K562 (cell line): Measurements from ENCODE around the gene C19orf47. TPM values are rescaled to one million over a fixed set of nuclear protein-coding genes. Genes with fewer than 3 reads are reported as not detected.
"Not testable (repeated sequence)": the region's sequence is repeated elsewhere in the genome, so short reads cannot be mapped to it uniquely, and the experiment has no call there.

Source experiments
- ATAC-seq: fragments of 200-7000 bp; cut with Tn5 transposase; 3 replicates; pipeline ENCODE4 v1.9.1; 2020; ENCODE audit warnings: moderate library complexity
- BruUV-seq: library from RNA; stranded (reverse); fragments of 400-500 nt; replicated peaks from 2 replicates; lab custom pipeline; 2021; lab: Mats Ljungman, UMichigan
- CTCF ChIA-PET: fragments of 300-600 bp; formaldehyde crosslinking; extraction: SDS; loops from one replicate; lab custom pipeline; 2021; ENCODE audit warnings: low intra/inter-chr PET ratio; lab: Yijun Ruan, JAX
- POLR2A ChIA-PET: fragments of 300-600, 350-650 bp; sonication (Branson Sonifier 250); formaldehyde crosslinking; extraction: SDS; loops from one replicate; lab custom pipeline; 2021; ENCODE audit warnings: antibody characterized with exemption, inconsistent platforms; lab: Yijun Ruan, JAX
- DNase-seq, 4 experiments: peaks; one replicate each; pipeline versions ENCODE4 v3.0.0 to v3.0.0-alpha.2; 2011 to 2018; ENCODE audit warnings: low spot score in 3 of 4, mixed read lengths in 3 of 4; ENCODE audit errors: extremely low read depth in 1 of 4
- FAIRE-seq: peaks from 2 replicates; lab custom pipeline; 2011; peaks lifted over from hg19 to GRCh38; lab: Jason Lieb, UNC
- H2AFZ ChIP-seq: 2 replicates; pipeline ENCODE4 v1.6.0; 2011; ENCODE audit warnings: low read depth, low read length, control low read depth, inconsistent platforms
- H3K27ac ChIP-seq: fragments of 200-600 bp; 3 replicates; pipeline ENCODE4 v1.8.0; 2011; ENCODE audit warnings: low read depth, mild to moderate bottlenecking, control low read depth, inconsistent platforms, low read length, moderate library complexity, mixed read lengths; ENCODE audit errors: extremely low read depth
- H3K27me3 ChIP-seq, 2 experiments: fragments of 300-600 bp in 1 of 2; 2 replicates in 1 of 2; 3 replicates in 1 of 2; pipeline versions ENCODE4 v1.6.0 to v1.8.0; 2011; ENCODE audit warnings: inconsistent platforms in 2 of 2, low read length in 2 of 2, mild to moderate bottlenecking in 1 of 2, mixed read lengths in 1 of 2, moderate library complexity in 1 of 2; ENCODE audit not compliant: control insufficient read depth in 2 of 2, insufficient read depth in 2 of 2
- H3K36me3 ChIP-seq: fragments of 300-600 bp; 3 replicates; pipeline ENCODE4 v1.8.0; 2011; ENCODE audit warnings: mild to moderate bottlenecking, low read length, inconsistent platforms; ENCODE audit not compliant: control insufficient read depth, insufficient read depth
- H3K4me1 ChIP-seq, 2 experiments: fragments of 200-600 bp in 1 of 2; replicated peaks in 1 of 2; 2 replicates in 1 of 2; 3 replicates in 1 of 2; pipeline versions ENCODE4 v1.5.1 to v1.8.0; 2011; ENCODE audit warnings: inconsistent platforms in 2 of 2, low read length in 2 of 2, mild to moderate bottlenecking in 1 of 2, mixed read lengths in 1 of 2, moderate library complexity in 1 of 2; ENCODE audit not compliant: control insufficient read depth in 2 of 2, insufficient read depth in 2 of 2
- H3K4me2 ChIP-seq: 2 replicates; pipeline ENCODE4 v1.6.1; 2011; ENCODE audit warnings: low read length, control low read depth, inconsistent platforms, mixed read lengths; ENCODE audit not compliant: insufficient read depth
- H3K4me3 ChIP-seq: fragments of 200-600 bp; sonication (generic), shearing (Covaris generic); 2 replicates; pipeline ENCODE4 v1.5.1; 2016; ENCODE audit warnings: control low read depth, inconsistent platforms
- H3K79me2 ChIP-seq: fragments of 200-600 bp; 3 replicates; pipeline ENCODE4 v1.8.0; 2011; ENCODE audit warnings: low read length, inconsistent platforms; ENCODE audit not compliant: control insufficient read depth, insufficient read depth
- H3K9ac ChIP-seq, 2 experiments: 2 replicates each; pipeline versions ENCODE4 v1.6.0 to v1.6.1; 2011; ENCODE audit warnings: low read depth in 2 of 2, low read length in 2 of 2, control low read depth in 1 of 2, inconsistent platforms in 1 of 2, mild to moderate bottlenecking in 1 of 2, mixed read lengths in 1 of 2; ENCODE audit not compliant: insufficient read depth in 1 of 2
- H3K9me1 ChIP-seq: one replicate; pipeline ENCODE4 v1.6.0; 2011; ENCODE audit warnings: inconsistent platforms, mild to moderate bottlenecking, low read length, moderate library complexity; ENCODE audit not compliant: control insufficient read depth, insufficient read depth
- H3K9me3 ChIP-seq: replicated peaks from 2 replicates; pipeline ENCODE4 v1.5.1; 2011; ENCODE audit warnings: low read depth, low read length, inconsistent platforms; ENCODE audit not compliant: control insufficient read depth, insufficient read depth
- H4K20me1 ChIP-seq: replicated peaks from 2 replicates; pipeline ENCODE4 v1.6.1; 2011; ENCODE audit warnings: low read length, inconsistent platforms, mixed read lengths; ENCODE audit not compliant: control insufficient read depth, insufficient read depth
- BRD9 ChIP-seq: fragments of 450-650 bp; IDR thresholded peaks from 2 replicates; pipeline ENCODE4 v1.6.1; 2018; ENCODE audit warnings: low read depth; ENCODE audit not compliant: partially characterized antibody
- KDM4B ChIP-seq, 2 experiments: fragments of 450-650 bp in 1 of 2; sonication (generic) in 1 of 2; IDR thresholded peaks; 2 replicates each; pipeline ENCODE4 v1.6.1; 2016 to 2017; ENCODE audit warnings: borderline replicate concordance in 2 of 2, antibody characterized with exemption in 1 of 2, low read depth in 1 of 2, mild to moderate bottlenecking in 1 of 2
- POLR2AphosphoS5 ChIP-seq: IDR thresholded peaks from 2 replicates; pipeline ENCODE4 v1.6.1; 2011; ENCODE audit warnings: mild to moderate bottlenecking, low read depth, low read length, moderate library complexity; ENCODE audit not compliant: control insufficient read depth, insufficient read depth
- SNRNP70 ChIP-seq: fragments of 200-400 bp; formaldehyde crosslinking; optimal IDR thresholded peaks from 2 replicates; pipeline ENCODE3; 2017; ENCODE audit warnings: low read depth, low read length
- TEAD4 ChIP-seq, 2 experiments: sonication (generic) in 1 of 2; formaldehyde crosslinking in 1 of 2; IDR thresholded peaks; 2 replicates each; pipeline versions ENCODE4 v1.6.1 to v1.8.0; 2012 to 2022; ENCODE audit warnings: borderline replicate concordance in 1 of 2, inconsistent platforms in 1 of 2, low read length in 1 of 2, mild to moderate bottlenecking in 1 of 2, missing genetic modification reagents in 1 of 2
- WGBS: fragments of 100-300 bp; shearing (Covaris generic); methylation state at CpG from one replicate; pipeline ENCODE4 v1.1.6; 2016; ENCODE audit warnings: low coverage, mixed read lengths; ENCODE audit not compliant: insufficient coverage; ENCODE audit errors: missing lambda C conversion rate; 5-methylcytosine and 5-hydroxymethylcytosine counted together
- in situ Hi-C: fragments of 300-500 bp; cut with MboI; formaldehyde crosslinking; loops from 4 replicates; pipeline ENCODE4 v1.15.0; 2018; ENCODE audit warnings: inconsistent platforms, mixed read lengths
- intact Hi-C: fragments of 100-400 bp; cut with micrococcal nuclease; formaldehyde crosslinking; loops from 2 replicates; pipeline ENCODE4 v1.14.2; 2022
- polyA plus RNA-seq, 8 experiments: library from polyadenylated mRNA; depleted of rRNA in 4 of 8; stranded (reverse) in 5 of 8; unstranded in 3 of 8; fragments of >200 nt; fragmentation: Nextera tagmentation in 2 of 8; fragmentation: Illumina TruSeq in 1 of 8; extraction: Ambion mirVana in 2 of 8; extraction: Trizol in 1 of 8; gene quantifications; 2 replicates each; pipeline versions ENCODE4 v1.2.1 to v1.2.3, GENCODE V29; 2011 to 2014; ENCODE audit warnings: inconsistent platforms in 1 of 8, missing spikeins in 1 of 8
- total RNA-seq, 7 experiments: library from RNA; depleted of rRNA in 6 of 7; stranded (reverse); fragments of >200 nt in 6 of 7; fragmentation: Illumina TruSeq in 2 of 7; extraction: Trizol in 2 of 7; gene quantifications; 2 replicates each; pipeline versions ENCODE4 v1.2.1 to v1.2.3, GENCODE V29; 2011 to 2021; ENCODE audit warnings: low replicate concordance in 1 of 7
- TF ChIP-seq, protein P1 (sequence below): fragments of 450-650 bp; IDR thresholded peaks from 2 replicates; pipeline ENCODE4 v1.6.1; 2016; ENCODE audit warnings: borderline replicate concordance

C19orf47 gene
- total and polyA plus RNA-seq, 9 of the 15 experiments (the other 6 are each of a cell fraction or from before 2014, with no cell fraction given) = 0.08 to 26.1 (median 14.7) TPM

DNA sequence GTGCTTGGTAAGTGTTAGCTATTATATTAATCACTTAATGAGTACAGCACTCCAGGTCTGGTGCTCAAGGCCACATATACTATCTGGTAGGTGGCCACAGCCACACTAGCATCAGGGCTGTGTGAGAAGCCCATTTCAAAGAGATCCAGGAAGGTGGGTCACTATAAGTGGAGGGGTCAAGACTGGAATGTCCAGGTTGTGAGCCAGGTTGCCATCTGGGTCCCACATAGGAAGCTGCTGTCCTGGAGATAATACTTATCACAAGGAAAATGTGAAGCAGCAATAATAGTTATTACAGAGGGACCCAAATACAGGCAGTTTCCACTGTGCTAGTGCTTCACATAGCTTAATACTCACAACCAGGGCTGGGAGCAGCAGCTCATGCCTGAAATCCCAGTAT lies 13.1 kb downstream of the C19orf47 start:
- ChIA-PET POLR2A (interaction anchor here (0.6 to 1.9 kb wide), 3 partner anchors 13 to 189 kb away, joined by 3 to 5 read pairs (median 3); partner anchors contain the start of genes C19orf47 and PLD3), CTCF (no interaction called here)
- Histone ChIP-seq H3K9ac (no peak overlapping the region), H3K4me2 (no peak overlapping the region), H4K20me1 (no peaks in the 10 kb centered on the region; the same call in 1 of the 2 replicates), H3K4me3 (no peak overlapping the region), H3K36me3 (peaks cover 71% of the 10 kb centered on the region), H3K27ac (no peak overlapping the region), H2AFZ (no peak overlapping the region), H3K9me1 (peaks cover 3% of the 10 kb centered on the region), H3K27me3 (no peaks in the 10 kb centered on the region), H3K79me2 (peaks cover 12% of the 10 kb centered on the region), H3K9me3 (no peaks in the 10 kb centered on the region), H3K4me1 (peaks cover 0 to 9% of the 10 kb centered on the region in 2 experiments; a peak in 2 of 5 replicates)
- FAIRE-seq (no peak), DNase-seq (no peak), ATAC-seq (no peak)
- intact Hi-C loops (no loop called here), in situ Hi-C loops (no loop called here)
- TF ChIP-seq KDM4B (IDR thresholded peaks at IDR 0.05; ENCODE audit: borderline replicate concordance in 2 of 2, low read depth in 1 of 2) = no peak
- no peak for TF ChIP-seq POLR2AphosphoS5
- no peak for TF ChIP-seq BRD9
- no peak for TF ChIP-seq SNRNP70
- TF ChIP-seq TEAD4 (IDR thresholded peaks at IDR 0.05; ENCODE audit: low read length) = peak; percentile 29; the same call in 1 of the 2 replicates
- TF ChIP-seq TEAD4 (CRISPR knock-in tag; IDR thresholded peaks at IDR 0.05; ENCODE audit: borderline replicate concordance) = no peak
- TF ChIP-seq, protein P1, sequence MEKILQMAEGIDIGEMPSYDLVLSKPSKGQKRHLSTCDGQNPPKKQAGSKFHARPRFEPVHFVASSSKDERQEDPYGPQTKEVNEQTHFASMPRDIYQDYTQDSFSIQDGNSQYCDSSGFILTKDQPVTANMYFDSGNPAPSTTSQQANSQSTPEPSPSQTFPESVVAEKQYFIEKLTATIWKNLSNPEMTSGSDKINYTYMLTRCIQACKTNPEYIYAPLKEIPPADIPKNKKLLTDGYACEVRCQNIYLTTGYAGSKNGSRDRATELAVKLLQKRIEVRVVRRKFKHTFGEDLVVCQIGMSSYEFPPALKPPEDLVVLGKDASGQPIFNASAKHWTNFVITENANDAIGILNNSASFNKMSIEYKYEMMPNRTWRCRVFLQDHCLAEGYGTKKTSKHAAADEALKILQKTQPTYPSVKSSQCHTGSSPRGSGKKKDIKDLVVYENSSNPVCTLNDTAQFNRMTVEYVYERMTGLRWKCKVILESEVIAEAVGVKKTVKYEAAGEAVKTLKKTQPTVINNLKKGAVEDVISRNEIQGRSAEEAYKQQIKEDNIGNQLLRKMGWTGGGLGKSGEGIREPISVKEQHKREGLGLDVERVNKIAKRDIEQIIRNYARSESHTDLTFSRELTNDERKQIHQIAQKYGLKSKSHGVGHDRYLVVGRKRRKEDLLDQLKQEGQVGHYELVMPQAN = no peak
- no TSS peak for BruUV-seq

DNA sequence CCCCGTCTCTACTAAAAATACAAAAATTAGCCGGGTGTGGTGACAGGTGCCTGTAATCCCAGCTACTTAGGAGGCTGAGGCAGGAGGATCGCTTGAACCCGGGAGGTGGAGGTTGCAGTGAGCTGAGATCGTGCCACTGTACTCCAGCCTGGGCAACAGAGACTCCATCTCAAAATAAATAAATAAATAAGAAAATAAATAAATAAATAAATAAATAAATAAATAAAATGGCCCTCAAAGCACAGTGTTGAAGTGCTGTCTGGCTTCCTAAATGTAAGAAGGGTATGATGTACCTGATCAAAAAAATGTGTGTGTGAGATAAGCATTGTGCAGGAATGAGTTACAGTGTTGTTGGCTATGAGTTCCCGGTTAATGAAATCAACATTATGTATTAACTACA lies 15.1 kb downstream of the C19orf47 start:
- POLR2A ChIA-PET = interaction anchor here (0.6 kb wide), 1 partner anchor 32 kb away, joined by 3 read pairs; no protein-coding TSS in a partner anchor
- in situ Hi-C loops = not testable (repeated sequence)

More for the DNA sequence above, 15.1 kb downstream of the C19orf47 start:
- H2AFZ ChIP-seq, H3K27me3 ChIP-seq, ATAC-seq, H3K4me3 ChIP-seq, DNase-seq, FAIRE-seq, CTCF ChIA-PET, H3K9ac ChIP-seq, H3K9me1 ChIP-seq, H3K79me2 ChIP-seq, H3K27ac ChIP-seq, H4K20me1 ChIP-seq, H3K4me1 ChIP-seq, H3K9me3 ChIP-seq, intact Hi-C loops, H3K4me2 ChIP-seq, BruUV-seq: not testable (repeated sequence)
- 93% methylated on average over 6 of the region's 6 CpGs for WGBS
- H3K36me3 ChIP-seq = peaks cover 77% of the 10 kb centered on the region
